ENCODE measurements around the gene CHL1. TPM values are rescaled to one million over a fixed set of nuclear protein-coding genes. Genes with fewer than 3 reads are reported as not detected.

CHL1 gene
- total RNA-seq, 1 donor from 2014 or later: 0.49 TPM

GRCh38 chr3:385151-385550 lies 188.6 kb downstream of the CHL1 start:
- Mint-ChIP-seq H3K27ac (no peak overlapping the region), H3K4me1 (no peaks in the 10 kb centered on the region), H3K9me3 (no peaks in the 10 kb centered on the region), H3K27me3 (ENCODE audit: insufficient read depth, low read depth) (peaks cover 2% of the 10 kb centered on the region), H3K36me3 (no peaks in the 10 kb centered on the region), H3K4me3 (no peak overlapping the region)
- Histone ChIP-seq H3K9ac (no peak overlapping the region), H2AFZ (replicated peaks) (no peak overlapping the region), H3K27me3 (no peaks in the 10 kb centered on the region), H3K36me3 (no peaks in the 10 kb centered on the region), H3K9me3 (ENCODE audit: low read depth) (no peaks in the 10 kb centered on the region), H3F3A (ENCODE audit: low read depth) (no peaks in the 10 kb centered on the region), H3K4me2 (no peak overlapping the region), H3K27ac (no peak overlapping the region), H3K4me1 (no peaks in the 10 kb centered on the region), H3K4me3 (no peak overlapping the region), H4K20me1 (ENCODE audit: low read depth) (no peaks in the 10 kb centered on the region), H3K79me2 (ENCODE audit: low read depth) (no peaks in the 10 kb centered on the region)
- TF ChIP-seq EZH2 (IDR thresholded peaks at IDR 0.05) (no peak), EZH2phosphoT487 (IDR thresholded peaks at IDR 0.05) (no peak)
- DNase-seq (ENCODE audit: low spot score): no peak

GRCh38 chr3:394775-395174 lies 198.2 kb downstream of the CHL1 start:
- no peaks in the 10 kb centered on the region for H3K36me3 ChIP-seq
- H3K4me2 ChIP-seq: no peak overlapping the region
- H3K27ac ChIP-seq: no peak overlapping the region
- Mint-ChIP-seq H3K27ac (no peak overlapping the region), H3K27me3 (ENCODE audit: insufficient read depth, low read depth) (no peaks in the 10 kb centered on the region), H3K4me1 (no peaks in the 10 kb centered on the region), H3K36me3 (peaks cover 4% of the 10 kb centered on the region), H3K4me3 (no peak overlapping the region), H3K9me3 (no peaks in the 10 kb centered on the region)
- no peak for DNase-seq (ENCODE audit: low spot score)
- H3K4me1 ChIP-seq: no peaks in the 10 kb centered on the region
- H3K9ac ChIP-seq: no peak overlapping the region
- H3F3A ChIP-seq (ENCODE audit: low read depth): no peaks in the 10 kb centered on the region
- TF ChIP-seq EZH2phosphoT487 (IDR thresholded peaks at IDR 0.05): no peak
- no peak for TF ChIP-seq CTCF (IDR thresholded peaks at IDR 0.05)
- no peak for TF ChIP-seq EZH2 (IDR thresholded peaks at IDR 0.05)
- H3K9me3 ChIP-seq (ENCODE audit: low read depth): no peaks in the 10 kb centered on the region
- H3K79me2 ChIP-seq (ENCODE audit: low read depth): no peaks in the 10 kb centered on the region
- H2AFZ ChIP-seq (replicated peaks): no peak overlapping the region
- peaks cover 12% of the 10 kb centered on the region for H3K27me3 ChIP-seq
- no peak overlapping the region for H3K4me3 ChIP-seq
- H4K20me1 ChIP-seq (ENCODE audit: low read depth): no peaks in the 10 kb centered on the region

GRCh38 chr3:396293-396692 lies 199.7 kb downstream of the CHL1 start:
- no peaks in the 10 kb centered on the region for H4K20me1 ChIP-seq (ENCODE audit: low read depth)
- peaks cover 12% of the 10 kb centered on the region for H3K27me3 ChIP-seq
- no peaks in the 10 kb centered on the region for H3K4me1 Mint-ChIP-seq
- H3K4me2 ChIP-seq: no peak overlapping the region
- no peak overlapping the region for H3K27ac ChIP-seq
- H3K36me3 Mint-ChIP-seq: no peaks in the 10 kb centered on the region
- no peaks in the 10 kb centered on the region for H3K4me1 ChIP-seq
- H3K4me3 Mint-ChIP-seq: no peak overlapping the region
- H3K9me3 ChIP-seq (ENCODE audit: low read depth): no peaks in the 10 kb centered on the region
- H3K79me2 ChIP-seq (ENCODE audit: low read depth): no peaks in the 10 kb centered on the region
- no peak overlapping the region for H2AFZ ChIP-seq (replicated peaks)
- H3K9ac ChIP-seq: no peak overlapping the region
- H3K36me3 ChIP-seq: no peaks in the 10 kb centered on the region
- no peak overlapping the region for H3K27ac Mint-ChIP-seq
- no peaks in the 10 kb centered on the region for H3K9me3 Mint-ChIP-seq
- no peak overlapping the region for H3K4me3 ChIP-seq
- TF ChIP-seq CTCF (IDR thresholded peaks at IDR 0.05) (no peak), EZH2 (IDR thresholded peaks at IDR 0.05) (no peak), EZH2phosphoT487 (IDR thresholded peaks at IDR 0.05) (no peak)
- no peaks in the 10 kb centered on the region for H3F3A ChIP-seq (ENCODE audit: low read depth)
- H3K27me3 Mint-ChIP-seq (ENCODE audit: insufficient read depth, low read depth): no peaks in the 10 kb centered on the region
- DNase-seq (ENCODE audit: low spot score): no peak

GRCh38 chr3:399647-400046 lies 203.1 kb downstream of the CHL1 start:
- H3K4me3 ChIP-seq: no peak overlapping the region
- no peak overlapping the region for H3K27ac Mint-ChIP-seq
- no peaks in the 10 kb centered on the region for H3K79me2 ChIP-seq (ENCODE audit: low read depth)
- no peaks in the 10 kb centered on the region for H4K20me1 ChIP-seq (ENCODE audit: low read depth)
- no peak for DNase-seq (ENCODE audit: low spot score)
- H3K9me3 ChIP-seq (ENCODE audit: low read depth): no peaks in the 10 kb centered on the region
- no peak for TF ChIP-seq EZH2phosphoT487 (IDR thresholded peaks at IDR 0.05)
- no peak for TF ChIP-seq CTCF (IDR thresholded peaks at IDR 0.05)
- TF ChIP-seq EZH2 (IDR thresholded peaks at IDR 0.05): no peak
- H3K4me1 Mint-ChIP-seq: peaks cover 7% of the 10 kb centered on the region
- H3K4me2 ChIP-seq: no peak overlapping the region
- H3K36me3 Mint-ChIP-seq: peaks cover 4% of the 10 kb centered on the region
- H3K4me3 Mint-ChIP-seq: no peak overlapping the region
- H3K27me3 Mint-ChIP-seq (ENCODE audit: insufficient read depth, low read depth): no peaks in the 10 kb centered on the region
- no peaks in the 10 kb centered on the region for H3F3A ChIP-seq (ENCODE audit: low read depth)
- no peak overlapping the region for H3K9ac ChIP-seq
- no peaks in the 10 kb centered on the region for H3K36me3 ChIP-seq
- H3K4me1 ChIP-seq: no peaks in the 10 kb centered on the region
- H3K9me3 Mint-ChIP-seq: no peaks in the 10 kb centered on the region
- peaks cover 12% of the 10 kb centered on the region for H3K27me3 ChIP-seq
- H3K27ac ChIP-seq: no peak overlapping the region
- H2AFZ ChIP-seq (replicated peaks): no peak overlapping the region
